PC-9 (cell line): ENCODE results near the gene KATNAL1. TPM values are rescaled to one million over a fixed set of nuclear protein-coding genes. Genes with fewer than 3 reads are reported as not detected.

Source experiments
- BruUV-seq: library from RNA; stranded (reverse); fragments of 400-500 nt; replicated peaks from 2 replicates; lab custom pipeline; 2021; lab: Mats Ljungman, UMichigan
- CTCF ChIA-PET: fragments of 300-600 bp; sonication (Branson Sonifier 250); formaldehyde crosslinking; loops from one replicate; lab custom pipeline; 2022; ENCODE audit warnings: antibody characterized with exemption; lab: Charles Lee
- POLR2A ChIA-PET: fragments of 300-600 bp; sonication (Branson Sonifier 250); formaldehyde crosslinking; loops from one replicate; lab custom pipeline; 2022; ENCODE audit warnings: antibody characterized with exemption; ENCODE audit not compliant: unreplicated experiment; lab: Charles Lee
- DNase-seq, 2 experiments: peaks; one replicate each; pipeline versions ENCODE4 v3.0.0 to v3.0.0-alpha.2; 2015 to 2022; ENCODE audit warnings: mixed read lengths in 1 of 2
- H2AFZ ChIP-seq: fragments of 200-600 bp; sonication (generic); 2 replicates; pipeline ENCODE4 v1.8.1; 2017; ENCODE audit warnings: antibody characterized with exemption
- H3F3A ChIP-seq: fragments of 200-600 bp; sonication (generic); 2 replicates; pipeline ENCODE4 v1.8.1; 2017; ENCODE audit warnings: antibody characterized with exemption, mild to moderate bottlenecking, low read depth; ENCODE audit not compliant: insufficient read depth
- H3K27ac ChIP-seq: fragments of 200-600 bp; sonication (generic); 2 replicates; pipeline ENCODE4 v1.6.1; 2016; ENCODE audit warnings: mixed run types
- H3K27me3 ChIP-seq: fragments of 200-600 bp; sonication (generic); 2 replicates; pipeline ENCODE4 v1.6.1; 2016; ENCODE audit warnings: low read depth, mixed run types; ENCODE audit not compliant: insufficient read depth
- H3K36me3 ChIP-seq: fragments of 200-600 bp; sonication (generic); 2 replicates; pipeline ENCODE4 v1.6.1; 2016; ENCODE audit warnings: low read depth, mixed run types
- H3K4me1 ChIP-seq: fragments of 200-600 bp; sonication (generic); replicated peaks from 2 replicates; pipeline ENCODE4 v1.6.1; 2016; ENCODE audit warnings: mixed run types; ENCODE audit not compliant: insufficient read depth
- H3K4me2 ChIP-seq: fragments of 200-600 bp; sonication (generic); 2 replicates; pipeline ENCODE4 v1.6.1; 2017; ENCODE audit warnings: mixed run types
- H3K4me3 ChIP-seq: fragments of 200-600 bp; sonication (generic); 2 replicates; pipeline ENCODE4 v1.6.1; 2016; ENCODE audit warnings: mixed run types
- H3K79me2 ChIP-seq: fragments of 200-600 bp; sonication (generic); 2 replicates; pipeline ENCODE4 v1.6.1; 2017; ENCODE audit warnings: low read depth, mixed run types
- H3K9me2 ChIP-seq: fragments of 200-600 bp; sonication (generic); 2 replicates; pipeline ENCODE4 v1.8.1; 2017; ENCODE audit warnings: mild to moderate bottlenecking; ENCODE audit not compliant: insufficient read depth
- H3K9me3 ChIP-seq: fragments of 200-600 bp; sonication (generic); 2 replicates; pipeline ENCODE4 v1.8.1; 2016; ENCODE audit warnings: low read depth; ENCODE audit not compliant: insufficient read depth
- H4K20me1 ChIP-seq: fragments of 200-600 bp; sonication (generic); 2 replicates; pipeline ENCODE4 v1.8.1; 2017; ENCODE audit not compliant: insufficient read depth
- EZH2 ChIP-seq: fragments of 200-600 bp; sonication (generic); IDR thresholded peaks from 2 replicates; pipeline ENCODE4 v1.8.0; 2017; ENCODE audit warnings: antibody characterized with exemption, low read depth
- intact Hi-C: fragments of 100-400 bp; cut with micrococcal nuclease; formaldehyde crosslinking; loops from one replicate; pipeline ENCODE4 v1.10.0; 2022; ENCODE audit not compliant: unreplicated experiment
- total RNA-seq: library from RNA; stranded (reverse); gene quantifications from 2 replicates; pipeline ENCODE4 v1.2.3, GENCODE V29; 2021
- TF ChIP-seq, protein P1 (sequence below): fragments of 200-600 bp; sonication (generic); conservative IDR thresholded peaks from 2 replicates; pipeline ENCODE4 v1.6.1; 2017; ENCODE audit warnings: mixed run types, antibody characterized with exemption, mild to moderate bottlenecking, moderate library complexity

The KATNAL1 gene
- total RNA-seq, 1 experiment from 2014 or later = 11.8 TPM

DNA sequence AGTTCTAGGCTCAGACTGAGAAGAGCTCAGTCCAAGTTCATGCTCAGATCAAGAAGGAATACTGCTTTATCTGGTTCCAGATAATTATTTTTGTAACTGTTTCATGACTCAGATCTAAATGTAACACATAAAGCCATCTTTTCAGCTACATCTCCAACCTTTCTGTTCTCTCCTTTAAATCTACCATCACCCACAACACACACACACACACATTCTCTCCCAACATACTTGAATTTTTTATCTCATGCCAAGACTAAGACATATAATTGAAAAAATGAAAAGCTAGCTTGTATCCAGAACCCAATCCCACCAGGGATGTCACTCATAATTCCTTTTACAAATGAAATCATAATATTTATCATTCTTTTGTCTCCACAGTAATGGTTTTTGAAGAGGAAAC is 7.6 kb downstream of the KATNAL1 start:
- no TSS peak for BruUV-seq
- H3K4me1 ChIP-seq = no peaks in the 10 kb centered on the region
- no peak overlapping the region for H3K4me2 ChIP-seq
- CTCF ChIA-PET = no interaction called here
- no peak overlapping the region for H3K27ac ChIP-seq
- H3K4me3 ChIP-seq = no peak overlapping the region
- no peaks in the 10 kb centered on the region for H3K27me3 ChIP-seq
- no peaks in the 10 kb centered on the region for H3K79me2 ChIP-seq
- H3K36me3 ChIP-seq = no peaks in the 10 kb centered on the region
- no peaks in the 10 kb centered on the region for H3K9me3 ChIP-seq
- POLR2A ChIA-PET = interaction anchor here (0.6 kb wide), 1 partner anchor 150 kb away, joined by 3 read pairs; no protein-coding TSS in a partner anchor
- H2AFZ ChIP-seq = 0 out of 2 replicates have a peak overlapping the region, but pooled peaks have one; percentile 47
- H3F3A ChIP-seq = no peaks in the 10 kb centered on the region
- no peak for DNase-seq
- intact Hi-C loops = loop anchor here (10.0 kb wide), 1 partner anchor 165 kb away; no protein-coding TSS in a partner anchor
- H3K9me2 ChIP-seq = no peaks in the 10 kb centered on the region
- TF ChIP-seq EZH2 = no peak
- TF ChIP-seq, protein P1, sequence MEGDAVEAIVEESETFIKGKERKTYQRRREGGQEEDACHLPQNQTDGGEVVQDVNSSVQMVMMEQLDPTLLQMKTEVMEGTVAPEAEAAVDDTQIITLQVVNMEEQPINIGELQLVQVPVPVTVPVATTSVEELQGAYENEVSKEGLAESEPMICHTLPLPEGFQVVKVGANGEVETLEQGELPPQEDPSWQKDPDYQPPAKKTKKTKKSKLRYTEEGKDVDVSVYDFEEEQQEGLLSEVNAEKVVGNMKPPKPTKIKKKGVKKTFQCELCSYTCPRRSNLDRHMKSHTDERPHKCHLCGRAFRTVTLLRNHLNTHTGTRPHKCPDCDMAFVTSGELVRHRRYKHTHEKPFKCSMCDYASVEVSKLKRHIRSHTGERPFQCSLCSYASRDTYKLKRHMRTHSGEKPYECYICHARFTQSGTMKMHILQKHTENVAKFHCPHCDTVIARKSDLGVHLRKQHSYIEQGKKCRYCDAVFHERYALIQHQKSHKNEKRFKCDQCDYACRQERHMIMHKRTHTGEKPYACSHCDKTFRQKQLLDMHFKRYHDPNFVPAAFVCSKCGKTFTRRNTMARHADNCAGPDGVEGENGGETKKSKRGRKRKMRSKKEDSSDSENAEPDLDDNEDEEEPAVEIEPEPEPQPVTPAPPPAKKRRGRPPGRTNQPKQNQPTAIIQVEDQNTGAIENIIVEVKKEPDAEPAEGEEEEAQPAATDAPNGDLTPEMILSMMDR = no peak
- no peaks in the 10 kb centered on the region for H4K20me1 ChIP-seq

DNA sequence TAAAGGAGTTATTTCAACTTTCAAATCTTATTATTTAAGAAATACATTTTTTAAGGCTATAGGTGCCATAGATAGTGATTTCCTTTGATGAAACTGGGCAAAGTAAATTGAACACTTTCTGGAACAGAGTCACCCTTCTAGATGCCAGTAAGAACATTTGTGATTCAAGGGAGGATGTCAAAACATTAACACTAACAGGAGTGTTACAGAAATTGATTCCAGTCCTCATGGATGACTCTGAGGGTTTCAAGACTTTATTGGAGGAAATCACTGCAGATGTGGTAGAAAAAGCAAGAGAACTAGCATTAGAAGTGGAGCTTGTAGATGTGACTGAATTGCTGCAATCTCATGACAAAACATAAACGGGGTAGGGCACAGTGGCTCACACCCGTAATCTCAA is 12.2 kb downstream of the KATNAL1 start:
- ChIA-PET POLR2A (no interaction called here), CTCF (no interaction called here)
- Histone ChIP-seq H3K79me2 (no peaks in the 10 kb centered on the region), H2AFZ (no peak overlapping the region), H3K36me3 (no peaks in the 10 kb centered on the region), H3F3A (no peaks in the 10 kb centered on the region), H3K4me1 (no peaks in the 10 kb centered on the region), H3K4me3 (no peak overlapping the region), H4K20me1 (no peaks in the 10 kb centered on the region), H3K9me3 (no peaks in the 10 kb centered on the region), H3K4me2 (no peak overlapping the region), H3K27ac (no peak overlapping the region), H3K9me2 (no peaks in the 10 kb centered on the region), H3K27me3 (no peaks in the 10 kb centered on the region)
- intact Hi-C loops = no loop called here
- no peak for DNase-seq
- TF ChIP-seq, protein P1 = no peak
- no peak for TF ChIP-seq EZH2
- BruUV-seq = no TSS peak

DNA sequence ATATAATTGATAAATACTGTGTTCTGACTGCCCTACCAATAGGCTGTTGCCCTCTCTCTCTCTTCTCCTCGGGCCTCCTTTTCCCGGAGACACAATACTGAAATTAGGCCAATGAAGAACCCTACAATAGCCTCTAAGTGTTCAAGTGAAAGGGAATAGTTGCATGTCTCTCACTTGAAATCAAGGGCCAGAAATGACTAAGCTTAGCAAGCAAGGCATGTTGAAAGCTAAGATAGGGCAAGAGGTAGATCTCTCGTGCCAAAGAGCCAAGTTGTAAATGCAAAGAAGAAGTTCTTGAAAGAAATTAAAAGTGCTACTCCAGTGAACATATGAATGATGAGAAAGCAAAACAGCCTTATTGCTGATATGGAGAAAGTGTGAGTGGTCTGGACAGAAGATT is 13.3 kb downstream of the KATNAL1 start:
- BruUV-seq = no TSS peak
- DNase-seq = no peak
- Histone ChIP-seq H3K79me2 (no peaks in the 10 kb centered on the region), H3K4me1 (no peaks in the 10 kb centered on the region), H3K9me3 (no peaks in the 10 kb centered on the region), H4K20me1 (no peaks in the 10 kb centered on the region), H3K4me2 (no peak overlapping the region), H3K36me3 (no peaks in the 10 kb centered on the region), H3K27me3 (no peaks in the 10 kb centered on the region), H3K27ac (no peak overlapping the region), H3K9me2 (no peaks in the 10 kb centered on the region), H3K4me3 (no peak overlapping the region), H2AFZ (no peak overlapping the region), H3F3A (no peaks in the 10 kb centered on the region)
- intact Hi-C loops = no loop called here
- POLR2A ChIA-PET = interaction anchor here (0.7 kb wide), 1 partner anchor 341 kb away, joined by 4 read pairs; no protein-coding TSS in a partner anchor
- CTCF ChIA-PET = no interaction called here
- TF ChIP-seq, protein P1 = no peak
- no peak for TF ChIP-seq EZH2
